ENCODE data around the gene MED26. TPM values are rescaled to one million over a fixed set of nuclear protein-coding genes. Genes with fewer than 3 reads are reported as not detected.
"Not testable (repeated sequence)": the region's sequence is repeated elsewhere in the genome, so short reads cannot be mapped to it uniquely, and the experiment has no call there.

MED26 gene
- total RNA-seq, 1 experiment from 2014 or later, result 8.8 TPM

GRCh38 chr19:16652854-16653253, 24.9 kb upstream of the MED26 start:
- peaks cover 1% of the 10 kb centered on the region; the same call in 1 of the 2 replicates for H3K36me3 ChIP-seq (ENCODE audit: control insufficient read depth, insufficient read depth, low read length)
- no peak for DNase-seq (ENCODE audit: low read depth, low spot score)
- POLR2A ChIA-PET, result no interaction called here
- H3K27me3 ChIP-seq (ENCODE audit: control insufficient read depth, insufficient read depth, low read length), result no peaks in the 10 kb centered on the region
- in situ Hi-C loops (cut with HindIII; ENCODE audit: low pct_unique_long_range_greater_than_20kb, low sequenced_read_pairs) (no loop called here), intact Hi-C loops (cut with micrococcal nuclease; ENCODE audit: unreplicated experiment) (no loop called here)
- no peak overlapping the region for H3K4me3 ChIP-seq (ENCODE audit: low read depth in 2 of 2, low read length in 2 of 2)
- BruUV-seq (replicated peaks), result no TSS peak
- TF ChIP-seq POLR2AphosphoS5 (IDR thresholded peaks at IDR 0.05; ENCODE audit: low read depth, low read length) (no peak), SIN3A (IDR thresholded peaks at IDR 0.05; ENCODE audit: borderline replicate concordance, insufficient read depth, low read depth, low read length) (no peak), CTCF (IDR thresholded peaks at IDR 0.05) (no peak), TCF7L2 (IDR thresholded peaks at IDR 0.05; ENCODE audit: low read depth, low read length) (no peak)
- TF ChIP-seq, protein P1, sequence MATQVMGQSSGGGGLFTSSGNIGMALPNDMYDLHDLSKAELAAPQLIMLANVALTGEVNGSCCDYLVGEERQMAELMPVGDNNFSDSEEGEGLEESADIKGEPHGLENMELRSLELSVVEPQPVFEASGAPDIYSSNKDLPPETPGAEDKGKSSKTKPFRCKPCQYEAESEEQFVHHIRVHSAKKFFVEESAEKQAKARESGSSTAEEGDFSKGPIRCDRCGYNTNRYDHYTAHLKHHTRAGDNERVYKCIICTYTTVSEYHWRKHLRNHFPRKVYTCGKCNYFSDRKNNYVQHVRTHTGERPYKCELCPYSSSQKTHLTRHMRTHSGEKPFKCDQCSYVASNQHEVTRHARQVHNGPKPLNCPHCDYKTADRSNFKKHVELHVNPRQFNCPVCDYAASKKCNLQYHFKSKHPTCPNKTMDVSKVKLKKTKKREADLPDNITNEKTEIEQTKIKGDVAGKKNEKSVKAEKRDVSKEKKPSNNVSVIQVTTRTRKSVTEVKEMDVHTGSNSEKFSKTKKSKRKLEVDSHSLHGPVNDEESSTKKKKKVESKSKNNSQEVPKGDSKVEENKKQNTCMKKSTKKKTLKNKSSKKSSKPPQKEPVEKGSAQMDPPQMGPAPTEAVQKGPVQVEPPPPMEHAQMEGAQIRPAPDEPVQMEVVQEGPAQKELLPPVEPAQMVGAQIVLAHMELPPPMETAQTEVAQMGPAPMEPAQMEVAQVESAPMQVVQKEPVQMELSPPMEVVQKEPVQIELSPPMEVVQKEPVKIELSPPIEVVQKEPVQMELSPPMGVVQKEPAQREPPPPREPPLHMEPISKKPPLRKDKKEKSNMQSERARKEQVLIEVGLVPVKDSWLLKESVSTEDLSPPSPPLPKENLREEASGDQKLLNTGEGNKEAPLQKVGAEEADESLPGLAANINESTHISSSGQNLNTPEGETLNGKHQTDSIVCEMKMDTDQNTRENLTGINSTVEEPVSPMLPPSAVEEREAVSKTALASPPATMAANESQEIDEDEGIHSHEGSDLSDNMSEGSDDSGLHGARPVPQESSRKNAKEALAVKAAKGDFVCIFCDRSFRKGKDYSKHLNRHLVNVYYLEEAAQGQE (IDR thresholded peaks at IDR 0.05; ENCODE audit: insufficient read depth in 1 of 2, low read depth in 2 of 2, low read length in 1 of 2), result no peak
- ATAC-seq, result no peak
- no peaks in the 10 kb centered on the region for H3K9me3 ChIP-seq (ENCODE audit: control insufficient read depth, insufficient read depth, low read depth, low read length)
- no peak overlapping the region for H3K27ac ChIP-seq (ENCODE audit: low read length)
- H3K4me1 ChIP-seq (ENCODE audit: control insufficient read depth, insufficient read depth, low read length), result no peaks in the 10 kb centered on the region
- CTCF ChIA-PET, result no interaction called here

DNA sequence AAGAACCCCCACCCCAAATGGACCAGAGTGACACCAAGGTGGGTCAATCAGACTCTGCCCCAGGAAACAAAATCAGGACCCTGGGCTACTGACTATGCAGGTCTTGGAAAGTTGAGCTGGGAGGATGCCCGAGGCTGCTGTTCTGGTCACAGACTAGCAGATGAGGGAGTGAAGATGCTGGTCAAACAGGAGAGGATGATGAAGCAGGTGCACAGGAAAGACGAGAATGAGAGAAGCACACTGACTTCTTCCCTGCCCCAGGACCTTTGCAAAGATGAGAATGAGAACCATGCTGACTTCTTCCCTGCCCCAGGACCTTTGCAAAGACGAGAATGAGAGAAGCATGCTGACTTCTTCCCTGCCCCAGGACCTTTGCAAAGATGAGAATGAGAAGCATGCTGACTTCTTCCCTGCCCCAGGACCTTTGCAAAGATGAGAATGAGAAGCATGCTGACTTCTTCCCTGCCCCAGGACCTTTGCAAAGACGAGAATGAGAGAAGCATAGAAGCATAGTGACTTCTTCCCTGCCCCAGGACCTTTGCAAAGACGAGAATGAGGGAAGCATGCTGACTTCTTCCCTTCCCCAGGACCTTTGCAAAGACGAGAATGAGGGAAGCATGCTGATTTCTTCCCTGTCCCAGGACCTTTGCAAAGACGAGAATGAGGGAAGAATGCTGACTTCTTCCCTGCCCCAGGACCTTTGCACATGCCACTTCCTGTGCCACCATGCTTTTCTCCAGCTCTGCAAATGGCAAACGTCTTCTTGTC, 23.6 kb upstream of the MED26 start:
- in situ Hi-C loops (cut with HindIII; ENCODE audit: low pct_unique_long_range_greater_than_20kb, low sequenced_read_pairs); ATAC-seq; H3K4me1 ChIP-seq (ENCODE audit: control insufficient read depth, insufficient read depth, low read length); intact Hi-C loops (cut with micrococcal nuclease; ENCODE audit: unreplicated experiment); H3K4me3 ChIP-seq (ENCODE audit: low read depth in 2 of 2, low read length in 2 of 2); H3K9me3 ChIP-seq (ENCODE audit: control insufficient read depth, insufficient read depth, low read depth, low read length); CTCF ChIA-PET; POLR2A ChIA-PET; BruUV-seq (replicated peaks); DNase-seq (ENCODE audit: low read depth, low spot score); H3K27ac ChIP-seq (ENCODE audit: low read length); H3K36me3 ChIP-seq (ENCODE audit: control insufficient read depth, insufficient read depth, low read length); H3K27me3 ChIP-seq (ENCODE audit: control insufficient read depth, insufficient read depth, low read length): not testable (repeated sequence)

DNA sequence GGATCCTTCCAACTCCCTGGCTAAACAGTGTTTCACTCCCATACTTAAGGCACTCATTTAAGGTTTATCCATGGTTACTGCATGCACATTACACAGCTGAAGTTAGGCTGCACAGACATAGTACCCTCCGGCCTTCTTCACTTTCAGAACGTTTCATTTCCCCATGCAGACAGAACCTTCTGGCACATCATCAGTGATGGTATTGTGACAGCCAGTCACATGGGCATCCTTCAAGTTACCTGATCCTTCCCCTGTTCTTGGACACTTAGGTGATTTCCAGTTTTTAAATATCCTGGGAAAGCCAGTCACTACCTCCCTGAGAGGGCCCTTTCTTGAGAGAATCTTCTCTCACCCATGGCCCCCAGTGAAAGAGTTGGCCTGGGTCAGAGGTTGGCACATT, 22.8 kb upstream of the MED26 start:
- no peak overlapping the region for H3K4me3 ChIP-seq (ENCODE audit: low read depth in 2 of 2, low read length in 2 of 2)
- no peak for ATAC-seq
- H3K4me1 ChIP-seq (ENCODE audit: control insufficient read depth, insufficient read depth, low read length), result no peaks in the 10 kb centered on the region
- H3K27ac ChIP-seq (ENCODE audit: low read length), result no peak overlapping the region
- TF ChIP-seq, protein P1 (IDR thresholded peaks at IDR 0.05; ENCODE audit: insufficient read depth in 1 of 2, low read depth in 2 of 2, low read length in 1 of 2), result no peak
- TF ChIP-seq SIN3A (IDR thresholded peaks at IDR 0.05; ENCODE audit: borderline replicate concordance, insufficient read depth, low read depth, low read length) (no peak), TCF7L2 (IDR thresholded peaks at IDR 0.05; ENCODE audit: low read depth, low read length) (no peak), POLR2AphosphoS5 (IDR thresholded peaks at IDR 0.05; ENCODE audit: low read depth, low read length) (no peak), CTCF (IDR thresholded peaks at IDR 0.05) (no peak)
- ChIA-PET CTCF (no interaction called here), POLR2A (no interaction called here)
- H3K27me3 ChIP-seq (ENCODE audit: control insufficient read depth, insufficient read depth, low read length), result no peaks in the 10 kb centered on the region
- BruUV-seq (replicated peaks), result no TSS peak
- no peaks in the 10 kb centered on the region; the same call in none of the 2 replicates for H3K36me3 ChIP-seq (ENCODE audit: control insufficient read depth, insufficient read depth, low read length)
- in situ Hi-C loops (cut with HindIII; ENCODE audit: low pct_unique_long_range_greater_than_20kb, low sequenced_read_pairs) (no loop called here), intact Hi-C loops (cut with micrococcal nuclease; ENCODE audit: unreplicated experiment) (no loop called here)
- no peaks in the 10 kb centered on the region for H3K9me3 ChIP-seq (ENCODE audit: control insufficient read depth, insufficient read depth, low read depth, low read length)
- no peak for DNase-seq (ENCODE audit: low read depth, low spot score)

All from Panc1 (cell line).